ENCODE results near the gene SLC25A45.
A peak's percentile ranks its signal among the peaks of the same experiment; 100 is the strongest.

SLC25A45 gene

GRCh38 chr11:65402790-65403189, 20.3 kb upstream of the SLC25A45 start:
- DNase-seq, result no peak

GRCh38 chr11:65401803-65402248, 19.4 kb upstream of the SLC25A45 start:
- no peak for DNase-seq

DNA sequence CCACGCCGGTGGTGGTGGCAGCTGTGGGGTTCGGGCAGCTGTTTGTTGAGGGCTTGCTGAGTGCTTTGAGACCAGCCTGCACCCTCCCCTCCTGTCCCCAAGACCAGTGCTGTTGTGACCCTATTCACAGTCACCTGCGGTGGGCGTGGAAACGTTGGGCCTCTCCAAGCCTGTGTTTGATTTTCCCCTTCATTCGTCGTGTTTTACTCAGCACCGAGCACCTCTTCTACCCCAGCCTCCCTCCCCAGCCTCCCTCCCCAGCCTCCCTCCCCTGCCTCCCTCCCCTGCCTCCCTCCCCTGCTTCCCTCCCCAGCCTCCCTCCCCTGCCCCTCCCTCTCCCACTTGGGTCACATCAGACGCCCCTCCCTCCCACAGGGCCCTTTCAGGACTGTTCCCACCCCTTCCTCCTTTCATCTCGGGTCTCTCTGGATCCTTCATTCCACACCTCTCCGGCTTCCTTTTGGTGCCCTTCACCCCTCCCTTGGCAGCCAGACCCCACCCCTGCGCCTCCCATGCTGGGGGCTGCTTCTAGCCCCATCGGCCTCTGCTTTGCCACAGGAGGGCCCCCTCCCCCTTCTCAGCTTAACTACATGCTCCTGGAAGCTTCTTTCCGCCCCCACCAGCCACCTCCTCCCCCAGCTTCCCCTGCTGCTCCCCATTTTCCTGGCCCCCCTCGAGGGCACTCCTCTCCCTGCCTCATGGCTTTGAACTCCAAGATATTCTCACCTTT, 18.8 kb upstream of the SLC25A45 start:
- no peak for DNase-seq

DNA sequence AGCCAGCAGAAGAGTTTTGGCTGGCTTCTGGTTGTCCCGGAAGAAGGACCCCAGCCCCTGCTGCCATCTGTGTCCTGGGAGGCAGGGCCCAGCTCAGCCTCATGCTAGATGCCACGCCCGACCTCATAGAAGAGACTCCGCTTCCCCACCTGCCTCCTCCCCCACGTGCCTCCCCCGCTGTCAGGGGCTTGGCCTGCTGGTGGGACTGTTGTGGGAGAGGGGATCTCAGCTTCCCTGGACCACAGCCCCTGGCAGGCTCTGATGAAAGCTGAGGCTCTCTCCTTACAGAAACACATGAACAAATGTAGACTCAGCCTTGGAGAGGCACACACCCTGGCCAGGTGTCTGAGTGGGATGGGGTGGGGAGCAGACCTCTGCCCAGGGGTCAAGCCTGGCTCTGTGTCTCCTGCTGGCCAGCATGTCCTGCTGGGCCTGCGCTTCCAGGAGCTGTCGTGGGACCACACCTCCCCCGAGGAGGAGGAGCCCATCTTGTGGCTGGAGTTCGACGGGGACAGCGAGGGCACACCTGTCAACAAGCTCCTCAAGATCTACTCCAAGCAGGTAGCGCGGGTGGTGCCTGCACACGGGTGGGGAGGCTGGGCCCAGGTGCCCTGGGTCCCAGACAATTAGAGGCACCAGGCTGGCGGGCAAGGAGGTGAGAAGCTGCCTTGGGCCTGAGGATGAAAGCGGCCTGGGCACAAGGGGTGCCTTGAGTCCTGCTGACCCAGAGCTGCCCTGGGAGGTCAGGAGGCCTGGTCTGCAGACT, 18.0 kb upstream of the SLC25A45 start:
- DNase-seq, result no peak

- no peak for DNase-seq
These were observed 17.4 kb upstream of the SLC25A45 start for GRCh38 chr11:65399845-65400244.

- no peak for DNase-seq
These were observed 16.8 kb upstream of the SLC25A45 start for GRCh38 chr11:65399249-65399648.

DNA sequence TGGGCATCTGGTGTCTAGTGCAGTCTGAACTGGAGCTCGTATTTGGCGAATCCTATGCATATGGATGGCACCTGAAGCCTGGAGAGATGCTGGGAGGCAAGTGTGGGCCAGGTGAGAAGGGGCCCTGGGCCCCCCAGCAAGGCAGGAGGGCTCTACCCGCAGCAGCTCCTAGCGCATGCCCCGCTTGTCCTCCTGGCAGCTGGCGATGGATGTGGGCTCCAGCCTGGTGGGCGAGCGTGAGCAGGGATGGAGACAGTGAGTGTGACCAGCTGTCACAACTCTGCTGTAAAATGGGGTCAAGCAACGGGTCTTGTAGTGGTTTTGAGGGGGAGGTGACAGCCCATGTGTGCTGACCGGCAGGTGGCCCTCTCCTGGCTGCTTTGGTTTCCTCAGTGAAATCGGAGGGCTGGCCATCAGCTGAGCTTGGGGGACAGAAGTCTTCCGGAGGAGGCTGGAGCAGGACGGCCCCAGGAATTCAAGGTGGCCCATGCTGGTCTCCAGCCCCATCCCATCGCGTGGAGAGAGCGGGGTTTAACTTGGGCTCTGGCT, 16.0 kb upstream of the SLC25A45 start:
- DNase-seq, result no peak

DNA sequence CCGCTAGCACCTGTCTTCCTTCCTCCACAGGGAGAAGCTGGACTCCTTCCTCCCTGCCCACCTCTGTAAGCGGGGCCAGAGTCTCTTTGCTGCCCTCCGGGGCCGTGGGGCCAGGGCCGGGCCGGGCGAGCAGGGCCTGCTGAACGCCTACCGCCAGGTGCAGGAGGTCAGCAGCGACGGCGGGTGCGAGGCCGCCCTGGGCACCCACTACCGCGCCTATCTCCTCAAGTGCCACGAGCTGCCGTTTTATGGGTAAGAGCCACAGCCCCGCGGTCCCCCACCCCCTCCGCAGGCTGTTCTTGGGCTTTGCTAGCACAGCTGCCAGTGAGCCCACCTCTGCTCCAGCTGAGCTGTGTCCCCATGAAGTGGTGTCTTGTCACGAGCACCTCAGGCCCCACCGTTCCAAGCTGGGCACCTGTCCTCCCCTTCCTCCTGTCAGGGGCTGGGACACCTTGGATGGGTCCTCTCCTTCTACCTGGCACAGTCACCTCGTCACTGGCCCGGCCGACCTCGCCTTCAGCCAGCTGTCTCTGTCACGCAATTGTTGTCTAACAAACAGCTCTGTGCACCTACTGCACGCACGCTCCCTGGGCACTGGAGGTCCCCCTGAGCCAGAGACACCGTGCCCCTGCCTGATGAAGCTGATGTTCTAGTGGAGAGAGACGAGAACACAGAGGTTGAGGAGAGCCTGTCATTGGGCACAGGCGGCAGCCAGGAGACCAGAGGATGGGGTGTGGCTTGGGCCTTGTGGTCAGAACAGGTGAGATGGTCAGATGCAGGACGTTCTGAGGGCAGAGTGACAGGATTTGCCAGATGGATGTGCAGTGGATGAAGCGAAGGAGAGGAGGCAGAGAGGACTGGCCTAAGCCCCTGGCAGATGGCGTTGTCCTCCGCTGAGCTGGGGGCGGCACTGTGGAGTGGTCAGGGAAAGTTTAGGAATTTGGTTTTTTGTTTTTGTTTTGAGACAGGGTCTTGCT, 14.6 kb upstream of the SLC25A45 start:
- DNase-seq, result no peak

- DNase-seq, result no peak
These were observed 13.6 kb upstream of the SLC25A45 start for GRCh38 chr11:65395961-65396530.

- DNase-seq, result no peak
These were observed 11.7 kb upstream of the SLC25A45 start for GRCh38 chr11:65394125-65394536.

- no peak for DNase-seq
These were observed 11.2 kb upstream of the SLC25A45 start for GRCh38 chr11:65393513-65394079.

DNA sequence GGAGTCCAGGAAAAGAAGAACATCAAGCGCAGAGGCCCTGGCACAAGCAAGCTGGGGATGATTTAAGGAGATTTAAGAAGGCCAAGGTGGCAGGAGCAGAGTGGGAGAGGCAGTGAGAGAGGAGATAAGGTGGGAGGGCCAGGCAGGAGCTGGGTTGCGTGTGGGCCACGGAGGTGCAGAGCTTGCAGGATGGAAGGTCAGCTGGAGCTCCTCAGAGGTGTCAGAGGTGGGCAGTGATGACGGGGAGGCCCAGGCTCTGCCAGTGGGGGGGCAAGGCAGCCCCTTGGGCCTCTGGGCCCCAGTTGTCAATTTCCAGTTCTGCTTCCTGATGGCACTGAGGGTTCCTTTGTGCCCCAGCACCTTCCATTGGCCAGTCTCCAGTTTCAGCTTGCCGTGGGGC, 10.5 kb upstream of the SLC25A45 start:
- no peak for DNase-seq

DNA sequence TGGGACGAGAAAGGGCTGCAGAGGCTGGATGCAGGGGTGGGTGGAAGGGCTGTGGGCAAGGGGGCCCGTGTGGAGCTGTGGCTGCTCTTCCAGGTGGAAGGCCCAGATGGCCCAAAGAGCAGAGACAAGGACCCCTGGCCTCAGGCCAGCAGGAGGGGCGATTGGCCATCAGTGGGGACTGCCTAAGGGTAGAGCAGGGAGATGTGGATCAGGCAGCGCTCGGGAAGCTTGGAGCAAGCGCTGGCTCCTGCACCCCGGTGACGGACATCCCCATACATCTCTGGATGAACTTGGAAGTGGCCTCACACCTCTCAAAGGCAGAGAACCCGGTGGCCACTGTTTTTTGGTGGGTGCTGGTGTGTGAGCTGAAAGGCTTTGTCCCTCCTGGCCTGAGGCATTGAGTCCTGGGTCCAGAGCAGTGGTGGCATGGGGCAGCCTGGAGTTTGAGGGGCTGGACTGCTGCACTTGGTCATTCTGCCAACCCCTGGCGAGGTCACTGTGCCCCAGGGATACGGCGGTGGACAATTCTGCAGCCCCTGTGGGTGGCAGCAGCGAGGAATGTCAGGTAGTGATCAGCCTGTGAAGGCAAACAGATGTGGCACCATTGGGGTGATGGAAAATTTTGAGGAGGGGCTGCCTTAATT, 9.9 kb upstream of the SLC25A45 start:
- DNase-seq, result no peak

DNA sequence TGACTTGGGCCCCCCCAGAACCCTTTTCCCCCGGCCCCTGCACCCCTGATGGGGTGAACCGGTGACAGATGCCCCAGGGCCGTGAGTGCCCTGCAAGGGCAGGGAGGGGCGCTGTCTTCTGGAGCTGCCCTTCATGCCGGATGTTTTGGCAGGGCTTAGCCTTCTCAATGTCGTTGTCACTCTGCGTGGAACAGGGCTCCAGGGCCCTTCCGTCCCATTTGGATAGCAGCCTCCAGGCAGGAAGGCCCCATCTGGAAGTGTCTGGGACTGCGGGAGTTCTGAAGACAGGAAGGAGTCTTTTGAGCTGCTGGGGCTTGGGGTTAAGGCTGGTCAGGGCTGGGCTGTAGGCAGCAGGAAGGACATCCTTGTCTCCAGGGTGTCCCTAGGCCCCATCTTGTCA, 8.6 kb upstream of the SLC25A45 start:
- no peak for DNase-seq

- no peak for DNase-seq
These were observed 7.9 kb upstream of the SLC25A45 start for GRCh38 chr11:65390099-65390941.

DNA sequence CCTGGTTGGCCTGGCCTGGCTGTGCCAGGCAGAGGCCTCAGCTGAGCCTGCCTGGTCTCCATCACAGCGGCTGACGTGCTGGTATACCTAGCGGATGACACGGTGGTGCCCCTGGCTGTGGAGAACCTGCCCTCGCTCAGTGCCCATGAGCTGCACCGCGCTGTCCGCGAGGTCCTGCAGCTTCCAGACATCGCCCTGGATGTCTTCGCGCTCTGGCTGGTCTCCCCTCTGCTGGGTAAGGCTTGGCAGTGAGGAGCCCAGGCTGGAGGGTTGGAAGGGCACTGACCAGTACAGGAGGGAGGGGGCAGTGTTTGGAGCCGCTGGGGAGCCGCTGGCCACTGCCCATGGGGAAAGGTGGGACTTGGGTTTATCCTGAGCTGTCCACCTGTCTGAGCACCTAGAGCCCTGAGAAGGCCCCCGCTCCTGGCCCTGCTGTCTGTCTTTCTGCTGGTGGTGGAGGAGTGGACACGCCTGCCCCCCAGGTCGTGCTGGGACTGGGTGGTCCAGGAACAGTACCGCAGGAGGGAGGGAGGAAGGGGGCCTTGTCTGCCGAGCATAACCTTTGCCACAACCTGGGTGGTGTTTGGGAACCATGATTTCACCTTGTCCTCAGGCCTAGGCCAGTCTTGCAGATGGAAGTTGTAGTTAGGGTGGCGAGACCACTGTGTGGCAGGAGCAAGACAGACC, 7.0 kb upstream of the SLC25A45 start:
- no peak for DNase-seq

DNA sequence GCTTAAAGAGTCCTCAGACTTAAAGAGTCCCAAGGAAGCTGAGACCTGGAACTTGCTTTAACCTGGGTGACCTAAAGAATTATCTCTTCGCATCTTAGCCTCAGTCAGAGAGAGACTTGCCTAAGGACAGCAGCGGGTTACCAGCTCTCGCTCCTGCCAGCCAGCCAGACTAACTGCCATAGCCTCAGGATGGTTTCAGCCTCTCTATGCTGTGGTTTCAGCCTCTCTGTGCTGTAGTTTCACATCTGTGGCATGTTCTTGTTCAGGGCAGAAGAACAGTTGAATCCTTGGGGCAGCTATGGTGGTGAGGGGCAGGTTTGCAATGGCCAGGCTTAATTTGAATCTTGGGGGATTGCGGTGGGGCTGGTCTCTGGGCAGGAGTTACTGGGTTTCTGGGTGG, 6.3 kb upstream of the SLC25A45 start:
- no peak for DNase-seq

DNA sequence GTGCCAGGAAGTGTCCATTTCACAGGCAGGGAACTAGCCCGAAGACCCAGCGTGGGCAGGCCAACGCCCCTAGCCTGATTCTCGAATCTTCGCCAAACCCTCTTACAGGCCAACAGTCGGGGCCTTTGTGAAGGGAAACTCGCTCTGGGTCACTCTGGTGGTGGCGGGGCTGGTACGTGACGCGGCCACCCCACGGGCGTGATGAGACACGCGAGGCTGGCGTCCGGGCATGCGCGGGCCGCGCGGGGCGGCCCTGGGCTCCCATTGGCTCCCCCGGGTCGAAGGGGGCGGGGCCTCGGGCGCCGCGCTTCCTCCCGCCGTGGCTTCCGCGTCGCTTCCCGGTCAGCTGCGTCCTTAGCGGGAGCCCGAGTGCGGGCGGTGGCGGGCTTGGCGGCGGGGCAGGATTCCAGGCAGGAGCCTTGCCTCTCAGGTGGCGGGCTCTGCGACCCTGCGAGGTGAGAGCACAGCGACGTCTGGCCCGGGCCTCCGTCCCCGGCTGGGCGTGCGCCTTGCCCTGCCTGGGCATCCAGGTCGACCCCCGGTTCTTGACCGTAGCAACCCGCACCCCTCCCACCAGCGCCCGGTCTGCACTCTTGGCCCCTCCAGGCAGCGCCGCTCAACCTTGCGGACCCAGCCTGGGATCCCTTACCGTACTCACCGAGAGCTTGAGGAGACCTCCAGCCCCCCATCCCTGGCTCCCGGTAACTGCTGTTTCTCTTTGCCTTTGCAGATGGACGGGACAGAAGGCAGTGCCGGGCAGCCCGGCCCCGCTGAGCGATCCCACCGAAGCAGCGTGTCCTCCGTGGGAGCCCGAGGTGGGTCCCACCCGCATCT, 4.1 kb upstream of the SLC25A45 start, which contains the start of gene FRMD8:
TSS of gene FRMD8 (plus strand) at position 331 of the 834 bp plus-strand sequence. CDS start at position 731, 400 bp downstream.
- DNase-seq, result peak; percentile 88
